Middle frontal gyrus (tissue), 1 donor: ENCODE results near the gene JPH2.
"Not testable (repeated sequence)": the region's sequence is repeated elsewhere in the genome, so short reads cannot be mapped to it uniquely, and the experiment has no call there.

ENCODE experiments used
- DNase-seq: peaks from one replicate; pipeline ENCODE4 v3.0.0-alpha.2; 2015; ENCODE audit warnings: low spot score; ENCODE audit errors: extremely low spot score

The JPH2 gene

DNA sequence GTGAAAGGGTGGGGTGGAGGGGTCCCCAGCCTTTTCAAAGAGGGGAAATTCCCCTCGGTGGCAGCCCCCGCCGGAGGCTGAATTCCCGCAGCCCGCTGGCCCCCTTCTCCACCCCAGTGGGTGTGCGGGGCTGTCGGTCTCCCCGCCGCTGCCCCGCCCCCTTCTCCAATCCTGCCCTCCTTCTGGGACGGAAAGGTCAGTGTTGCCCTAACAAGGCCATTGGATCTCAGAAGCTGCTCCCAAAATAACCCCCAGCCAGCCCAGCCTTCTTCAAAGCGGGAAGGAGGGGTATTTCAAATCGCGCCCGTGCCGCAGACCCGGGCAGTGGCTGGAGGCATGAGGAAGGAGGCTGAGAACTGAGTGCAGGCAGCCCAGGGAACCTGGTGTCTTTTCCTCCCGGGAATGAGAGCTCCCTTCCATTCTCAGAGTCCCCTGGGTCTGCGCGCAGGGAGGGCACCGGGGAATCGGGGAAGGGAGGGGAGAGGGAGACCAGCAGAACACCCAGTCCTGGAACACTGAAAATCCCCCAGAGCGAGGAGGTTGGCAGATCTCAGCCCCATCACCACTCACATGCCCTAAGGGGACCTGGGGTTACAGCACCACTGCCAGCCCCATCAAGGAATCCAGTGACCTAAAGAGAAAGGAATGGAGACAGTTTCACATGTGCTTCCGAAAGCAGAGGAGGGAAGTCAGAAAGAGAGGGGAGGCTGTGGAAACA lies at the start of gene JPH2:
JPH2 (minus strand) TSS at position 135 of the 718 bp plus-strand sequence. CDS start 483 bp downstream, outside the sequence.
- DNase-seq = no peak

GRCh38 chr20:44235702-44236101 lies 48.7 kb upstream of the JPH2 start:
- no peak for DNase-seq

DNA sequence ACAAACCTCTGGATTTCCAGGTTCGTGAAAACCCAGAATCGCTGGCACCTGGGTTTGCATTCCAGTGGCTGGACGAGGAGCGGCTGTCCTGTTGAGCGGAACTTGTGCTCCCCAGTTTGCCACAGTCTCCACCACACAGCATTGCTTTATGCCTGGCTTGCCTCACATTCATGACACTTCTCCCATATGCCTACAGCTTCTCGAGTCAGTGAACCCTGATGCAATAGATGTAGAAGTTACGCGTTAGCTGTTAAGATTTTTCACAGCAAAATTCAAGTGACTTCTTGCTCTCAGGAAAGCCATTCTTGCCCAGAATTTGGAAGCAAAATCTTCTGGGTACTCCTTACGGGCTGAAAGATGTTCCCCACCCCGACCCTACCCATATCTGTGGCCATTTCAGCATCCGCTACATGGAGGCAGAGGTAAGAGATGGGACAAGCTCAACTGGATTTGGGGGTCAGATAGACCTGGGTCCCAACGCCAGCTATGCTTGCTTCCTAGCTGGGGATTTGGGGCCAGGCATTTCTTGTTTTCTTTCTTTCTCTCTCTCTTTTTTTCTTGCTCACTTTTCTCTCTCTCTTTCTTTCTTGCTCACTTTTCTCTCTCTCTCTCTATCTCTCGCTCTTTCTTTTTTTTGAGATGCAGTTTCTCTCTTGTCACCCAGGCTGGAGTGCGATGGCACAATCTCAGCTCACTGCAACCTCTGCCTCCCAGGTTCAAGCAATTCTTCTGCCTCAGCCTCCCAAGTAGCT lies 47.8 kb upstream of the JPH2 start:
- no peak for DNase-seq

DNA sequence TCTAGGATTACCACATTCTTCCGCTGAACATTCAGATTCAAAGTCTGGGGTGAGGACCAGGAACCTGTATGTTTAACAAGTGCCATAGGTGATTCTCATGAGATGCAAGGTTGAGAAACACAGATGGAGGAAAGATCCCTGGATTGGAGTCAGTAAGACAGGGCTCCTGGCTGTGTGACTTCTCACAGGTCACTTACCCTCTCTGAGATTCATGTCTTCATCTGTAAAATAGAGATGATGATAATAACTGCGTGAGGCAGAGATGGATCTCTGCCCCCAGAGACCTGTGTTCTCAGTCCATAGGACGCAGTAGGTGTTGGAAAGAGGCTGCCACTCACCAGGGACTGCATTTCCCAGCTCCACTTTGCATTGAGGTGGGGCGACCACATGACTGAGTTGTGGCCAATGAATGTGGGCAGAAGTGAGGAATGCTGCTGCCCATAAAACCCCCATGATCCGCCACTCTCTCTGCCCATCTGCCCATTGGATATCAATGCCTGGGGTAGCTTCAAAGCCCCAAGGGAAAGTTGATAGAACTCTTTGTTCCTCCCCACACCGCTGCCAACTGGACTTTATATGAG lies 46.5 kb upstream of the JPH2 start:
- DNase-seq = no peak

DNA sequence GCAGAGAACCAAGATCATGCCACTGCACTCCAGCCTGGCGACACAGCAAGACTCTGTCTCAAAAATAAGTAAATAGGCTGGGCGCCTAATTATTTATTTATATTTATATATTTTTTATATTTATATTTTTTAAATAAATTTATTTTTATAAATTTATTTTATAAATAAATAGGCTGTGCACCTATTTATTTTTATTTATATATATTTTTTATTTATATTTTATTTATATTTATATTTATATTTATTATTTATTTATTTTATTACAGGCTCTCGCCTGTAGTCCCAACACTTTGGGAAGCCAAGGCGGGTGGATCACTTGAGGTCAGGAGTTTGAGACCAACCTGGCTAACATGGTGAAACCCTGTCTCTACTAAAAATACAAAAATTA lies 45.5 kb upstream of the JPH2 start:
- DNase-seq = not testable (repeated sequence)

- DNase-seq = no peak
Measured at GRCh38 chr20:44231713-44232468, 44.9 kb upstream of the JPH2 start.

GRCh38 chr20:44231193-44231592 lies 44.2 kb upstream of the JPH2 start:
- DNase-seq = no peak

GRCh38 chr20:44228465-44229258 lies 41.7 kb upstream of the JPH2 start:
- DNase-seq = no peak

GRCh38 chr20:44224637-44225036 lies 37.6 kb upstream of the JPH2 start:
- no peak for DNase-seq

DNA sequence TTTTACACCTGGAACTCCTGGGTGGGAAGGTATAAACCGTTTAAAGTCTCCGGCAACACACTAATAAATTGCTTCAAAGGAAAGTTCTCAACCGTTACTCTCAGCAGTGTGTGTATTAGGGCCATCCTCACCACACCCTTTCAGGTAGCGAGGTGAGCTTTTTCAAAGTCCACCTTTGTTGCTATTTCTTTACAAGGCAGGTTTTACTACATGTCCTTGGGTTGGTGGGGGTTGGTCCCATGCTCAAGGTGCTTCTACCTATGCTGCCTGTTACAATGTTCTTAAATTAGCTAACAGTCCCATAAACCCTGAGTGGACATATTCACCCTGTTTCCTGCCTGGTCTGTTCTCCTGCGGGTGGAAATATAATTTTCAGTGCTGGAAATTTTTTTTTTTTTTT lies 36.7 kb upstream of the JPH2 start:
- no peak for DNase-seq

DNA sequence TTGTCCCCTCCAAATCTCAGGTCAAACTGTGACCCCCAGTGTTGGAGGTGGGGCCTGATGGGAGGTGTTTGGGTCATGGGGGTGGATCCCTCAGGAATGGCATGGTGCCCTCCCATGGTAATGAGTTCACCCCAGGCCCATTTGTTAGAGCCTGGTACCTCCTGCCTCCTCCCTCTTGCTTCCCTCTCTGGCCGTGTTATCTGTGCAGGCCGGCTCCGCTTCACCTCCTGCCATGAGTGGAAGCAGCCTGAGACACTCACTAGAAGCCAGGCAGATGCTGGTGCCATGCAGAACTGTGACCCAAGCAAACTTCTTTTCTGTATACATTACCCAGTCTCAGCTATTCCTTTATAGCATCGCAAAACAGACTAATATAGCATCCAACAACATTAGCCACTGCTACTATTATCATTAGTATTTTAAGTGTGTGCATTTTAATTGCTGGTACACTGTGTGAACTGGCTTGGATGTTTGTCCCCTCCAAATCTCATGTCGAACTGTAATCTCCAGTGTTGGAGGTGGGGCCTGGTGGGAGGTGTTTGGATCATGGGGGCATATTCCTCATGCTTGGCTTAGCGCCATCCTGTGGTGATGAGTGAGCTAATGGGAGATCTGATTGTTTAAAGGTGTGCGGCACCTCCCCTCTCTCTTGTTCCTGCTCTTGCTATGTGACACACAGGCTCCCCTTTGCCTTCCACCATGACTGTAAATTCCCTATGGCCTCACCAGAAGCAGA lies 35.8 kb upstream of the JPH2 start:
- DNase-seq = no peak

GRCh38 chr20:44222027-44222426 lies 35.0 kb upstream of the JPH2 start:
- no peak for DNase-seq

DNA sequence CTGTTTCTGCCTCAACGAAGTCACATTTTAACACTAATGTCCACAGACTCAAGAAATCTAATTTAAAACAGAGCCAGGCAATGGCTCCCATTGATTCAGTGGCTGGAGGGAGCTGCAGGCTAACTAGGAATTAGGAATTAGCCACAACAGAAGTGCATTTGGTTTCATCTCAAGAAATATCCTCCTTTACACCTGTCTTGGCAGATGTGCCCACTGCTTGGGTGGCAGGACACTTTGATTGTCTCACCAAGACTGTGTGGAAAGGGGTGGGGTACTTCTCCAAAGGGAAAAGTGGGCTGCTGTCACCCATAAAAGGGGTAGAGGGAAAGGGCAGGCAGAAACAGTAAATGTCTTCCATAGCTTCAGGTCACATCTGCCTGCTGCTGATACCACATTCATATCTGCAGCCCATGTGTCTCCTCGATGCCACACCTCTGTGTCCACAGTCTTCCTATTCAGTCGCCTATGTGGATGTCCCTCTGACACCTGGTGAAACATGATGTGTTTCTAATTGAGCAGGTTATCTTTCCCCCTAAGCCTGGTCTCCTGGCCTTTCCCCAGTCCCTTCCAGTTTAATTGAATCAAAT lies 34.5 kb upstream of the JPH2 start:
- no peak for DNase-seq

DNA sequence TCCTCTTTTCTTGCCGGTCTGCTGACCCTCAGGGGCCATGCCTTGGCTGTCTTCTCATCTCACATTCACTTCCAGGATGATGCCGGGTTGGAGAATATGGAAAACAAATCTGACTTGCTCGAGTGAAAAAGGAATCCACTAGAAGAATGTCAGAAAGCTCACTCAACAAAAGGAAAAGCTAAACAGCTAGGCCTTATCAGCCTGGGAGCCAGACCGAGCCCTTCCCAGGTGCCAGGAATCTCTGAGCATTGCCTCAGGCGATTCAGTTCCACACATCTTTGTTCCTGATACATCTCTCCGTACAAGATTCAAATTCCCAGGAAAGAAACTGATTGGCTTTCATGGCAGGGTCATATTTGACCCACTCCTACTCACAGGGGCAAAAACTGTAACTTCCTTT lies 32.8 kb upstream of the JPH2 start:
- no peak for DNase-seq

GRCh38 chr20:44219170-44219730 lies 32.3 kb upstream of the JPH2 start:
- no peak for DNase-seq

GRCh38 chr20:44218446-44218845 lies 31.5 kb upstream of the JPH2 start:
- DNase-seq = no peak

- DNase-seq = peak; percentile 60
Measured at GRCh38 chr20:44217342-44218092, 30.5 kb upstream of the JPH2 start.

GRCh38 chr20:44215125-44215524 lies 28.1 kb upstream of the JPH2 start:
- DNase-seq = peak; percentile 61

GRCh38 chr20:44212792-44213191 lies 25.8 kb upstream of the JPH2 start:
- no peak for DNase-seq
